HL-60 (cell line): ENCODE measurements around the gene GNAL.

Experiments
- DNase-seq, 2 experiments: peaks; one replicate each; pipeline ENCODE4 v3.0.0-alpha.2; 2010 to 2020; ENCODE audit warnings: low read depth in 1 of 2, low spot score in 1 of 2
- H3K27ac ChIP-seq: fragments of 250-450 bp; sonication (Bioruptor Pico); replicated peaks from 2 replicates; pipeline ENCODE4 v1.5.1; 2020; ENCODE audit warnings: mild to moderate bottlenecking, moderate library complexity
- H3K27me3 ChIP-seq: fragments of 250-450 bp; sonication (Bioruptor Pico); 2 replicates; pipeline ENCODE4 v1.5.1; 2021; ENCODE audit warnings: mild to moderate bottlenecking, moderate library complexity; ENCODE audit not compliant: insufficient read depth, poor library complexity, severe bottlenecking
- H3K4me3 ChIP-seq: replicated peaks from 2 replicates; pipeline ENCODE4 v1.5.1; 2011; ENCODE audit warnings: mild to moderate bottlenecking, control low read depth, low read length; ENCODE audit not compliant: insufficient read depth
- CTCF ChIP-seq: IDR thresholded peaks from one replicate; pipeline ENCODE4 v1.5.1; 2011; ENCODE audit warnings: low read length, control low read depth, inconsistent platforms; ENCODE audit not compliant: insufficient read depth
- GABPA ChIP-seq: IDR thresholded peaks from 2 replicates; pipeline ENCODE4 v1.6.1; 2012; ENCODE audit warnings: low read depth
- POLR2AphosphoS5 ChIP-seq: IDR thresholded peaks from 2 replicates; pipeline ENCODE4 v1.6.1; 2012; ENCODE audit warnings: low read depth
- SPI1 ChIP-seq: IDR thresholded peaks from 2 replicates; pipeline ENCODE4 v1.6.1; 2012; ENCODE audit warnings: low read depth, mild to moderate bottlenecking, borderline replicate concordance
- TF ChIP-seq, protein P1 (sequence below): IDR thresholded peaks from 2 replicates; pipeline ENCODE4 v1.6.1; 2012; ENCODE audit warnings: low read depth; ENCODE audit not compliant: insufficient replicate concordance

The GNAL gene

DNA sequence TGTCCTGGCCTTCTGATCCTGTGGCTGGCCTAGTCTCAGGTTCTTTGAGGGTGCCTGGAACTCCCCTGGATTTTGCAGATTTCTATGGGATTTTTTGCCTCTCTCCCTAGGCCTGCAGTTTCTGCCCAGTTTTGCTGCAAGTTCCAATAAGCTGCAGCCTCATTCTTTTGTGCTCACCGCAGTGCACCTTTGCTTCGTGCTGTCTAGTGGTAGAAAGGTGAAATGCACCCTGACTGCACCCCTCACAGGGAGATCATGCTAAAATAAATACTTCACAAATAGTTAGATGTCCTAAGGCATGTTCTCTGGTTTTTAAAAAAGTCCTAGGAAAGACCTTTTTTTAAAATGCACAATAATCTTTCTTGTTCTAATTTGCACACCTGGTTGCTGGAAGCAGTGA lies 72.5 kb downstream of the GNAL start:
- no peak for TF ChIP-seq CTCF
- no peak for TF ChIP-seq SPI1
- TF ChIP-seq, protein P1, sequence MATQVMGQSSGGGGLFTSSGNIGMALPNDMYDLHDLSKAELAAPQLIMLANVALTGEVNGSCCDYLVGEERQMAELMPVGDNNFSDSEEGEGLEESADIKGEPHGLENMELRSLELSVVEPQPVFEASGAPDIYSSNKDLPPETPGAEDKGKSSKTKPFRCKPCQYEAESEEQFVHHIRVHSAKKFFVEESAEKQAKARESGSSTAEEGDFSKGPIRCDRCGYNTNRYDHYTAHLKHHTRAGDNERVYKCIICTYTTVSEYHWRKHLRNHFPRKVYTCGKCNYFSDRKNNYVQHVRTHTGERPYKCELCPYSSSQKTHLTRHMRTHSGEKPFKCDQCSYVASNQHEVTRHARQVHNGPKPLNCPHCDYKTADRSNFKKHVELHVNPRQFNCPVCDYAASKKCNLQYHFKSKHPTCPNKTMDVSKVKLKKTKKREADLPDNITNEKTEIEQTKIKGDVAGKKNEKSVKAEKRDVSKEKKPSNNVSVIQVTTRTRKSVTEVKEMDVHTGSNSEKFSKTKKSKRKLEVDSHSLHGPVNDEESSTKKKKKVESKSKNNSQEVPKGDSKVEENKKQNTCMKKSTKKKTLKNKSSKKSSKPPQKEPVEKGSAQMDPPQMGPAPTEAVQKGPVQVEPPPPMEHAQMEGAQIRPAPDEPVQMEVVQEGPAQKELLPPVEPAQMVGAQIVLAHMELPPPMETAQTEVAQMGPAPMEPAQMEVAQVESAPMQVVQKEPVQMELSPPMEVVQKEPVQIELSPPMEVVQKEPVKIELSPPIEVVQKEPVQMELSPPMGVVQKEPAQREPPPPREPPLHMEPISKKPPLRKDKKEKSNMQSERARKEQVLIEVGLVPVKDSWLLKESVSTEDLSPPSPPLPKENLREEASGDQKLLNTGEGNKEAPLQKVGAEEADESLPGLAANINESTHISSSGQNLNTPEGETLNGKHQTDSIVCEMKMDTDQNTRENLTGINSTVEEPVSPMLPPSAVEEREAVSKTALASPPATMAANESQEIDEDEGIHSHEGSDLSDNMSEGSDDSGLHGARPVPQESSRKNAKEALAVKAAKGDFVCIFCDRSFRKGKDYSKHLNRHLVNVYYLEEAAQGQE = no peak
- no peak for TF ChIP-seq POLR2AphosphoS5
- no peak for TF ChIP-seq GABPA
- no peak overlapping the region for H3K4me3 ChIP-seq
- peaks cover 14% of the 10 kb centered on the region for H3K27me3 ChIP-seq
- H3K27ac ChIP-seq = no peak overlapping the region
- DNase-seq = no peak

DNA sequence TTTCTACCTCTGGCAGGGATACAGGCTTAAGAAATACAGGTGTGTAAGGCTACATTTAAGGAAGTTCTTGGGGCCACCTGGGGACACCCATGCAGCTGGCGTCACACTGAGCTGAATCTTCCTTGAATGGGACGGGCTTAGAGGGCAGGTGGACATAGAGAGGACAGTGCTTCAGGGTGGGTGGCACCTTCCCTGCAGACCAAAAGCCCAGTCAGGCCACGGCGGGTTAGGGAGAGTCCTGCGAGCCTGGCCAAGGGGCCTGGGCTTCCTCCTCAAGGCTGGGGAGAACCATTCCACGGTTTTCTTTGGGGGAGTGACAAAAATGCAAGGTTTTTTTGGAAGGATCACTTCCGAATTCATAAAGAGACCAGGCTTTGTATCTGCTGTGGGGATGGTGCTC lies 73.4 kb downstream of the GNAL start:
- no peak for DNase-seq
- TF ChIP-seq SPI1 (no peak), GABPA (no peak), CTCF (no peak), POLR2AphosphoS5 (no peak)
- TF ChIP-seq, protein P1 = no peak
- H3K27me3 ChIP-seq = peaks cover 6% of the 10 kb centered on the region
- H3K4me3 ChIP-seq = no peak overlapping the region
- H3K27ac ChIP-seq = no peak overlapping the region

- DNase-seq = no peak
- H3K4me3 ChIP-seq = no peak overlapping the region
- TF ChIP-seq SPI1 (no peak), POLR2AphosphoS5 (no peak), GABPA (no peak), CTCF (no peak)
- TF ChIP-seq, protein P1 = no peak
Observed at GRCh38 chr18:11767329-11767728, 78.3 kb downstream of the GNAL start.

More at GRCh38 chr18:11767329-11767728, 78.3 kb downstream of the GNAL start:
- no peak overlapping the region for H3K27ac ChIP-seq
- H3K27me3 ChIP-seq = peaks cover 3% of the 10 kb centered on the region
